Esophagus (tissue), 2 donors: ENCODE data around the gene AK2. TPM values are rescaled to one million over a fixed set of nuclear protein-coding genes. Genes with fewer than 3 reads are reported as not detected.

Experiments
- H3K27ac ChIP-seq, 2 donors: one replicate each; pipeline ENCODE4 v1.5.1; 2013; ENCODE audit warnings: low read depth in 2 of 2, mild to moderate bottlenecking in 2 of 2, inconsistent platforms in 1 of 2, low read length in 1 of 2, moderate library complexity in 1 of 2
- H3K27me3 ChIP-seq, 2 donors: one replicate each; pipeline ENCODE4 v1.6.1; 2013; ENCODE audit warnings: low read length in 2 of 2, control low read depth in 1 of 2, mild to moderate bottlenecking in 1 of 2; ENCODE audit not compliant: insufficient read depth in 2 of 2, control insufficient read depth in 1 of 2
- H3K36me3 ChIP-seq, 2 donors: one replicate each; pipeline ENCODE4 v1.6.1; 2013; ENCODE audit warnings: low read length in 1 of 2; ENCODE audit not compliant: control insufficient read depth in 2 of 2, insufficient read depth in 2 of 2
- H3K4me1 ChIP-seq, 2 donors: one replicate each; pipeline ENCODE4 v1.6.1; 2013; ENCODE audit warnings: low read length in 1 of 2; ENCODE audit not compliant: control insufficient read depth in 2 of 2, insufficient read depth in 2 of 2
- H3K4me3 ChIP-seq, 2 donors: one replicate each; pipeline ENCODE4 v1.5.1; 2013; ENCODE audit warnings: low read length in 2 of 2, mild to moderate bottlenecking in 2 of 2, low read depth in 1 of 2, moderate library complexity in 1 of 2
- H3K9me3 ChIP-seq, 2 donors: one replicate each; pipeline ENCODE4 v1.6.1; 2013; ENCODE audit warnings: mild to moderate bottlenecking in 2 of 2, low read depth in 1 of 2, low read length in 1 of 2, moderate library complexity in 1 of 2; ENCODE audit not compliant: control insufficient read depth in 2 of 2, insufficient read depth in 1 of 2
- WGBS, 2 donors: extraction: QIAGEN DNeasy Blood & Tissue Kit; methylation state at CpG; one replicate each; pipeline ENCODE4 v1.1.7; 2013; 5-methylcytosine and 5-hydroxymethylcytosine counted together
- polyA plus RNA-seq, 2 donors: library from polyadenylated mRNA; stranded (reverse); fragments of 200-250 nt; gene quantifications; one replicate each; pipeline ENCODE4 v1.2.3, GENCODE V29; 2013
- donor health status: healthy with polysubstance abuse.
- donor health status: Bipolar disorder and iron deficiency.

The AK2 gene
- polyA plus RNA-seq, 2 donors, result 63.2 to 106 TPM

GRCh38 chr1:33015216-33015615, 21.5 kb downstream of the AK2 start:
- Histone ChIP-seq H3K4me1 (peaks cover 0 to 5% of the 10 kb centered on the region in 2 donors), H3K27me3 (no peaks in the 10 kb centered on the region), H3K27ac (no peak overlapping the region), H3K9me3 (no peaks in the 10 kb centered on the region), H3K36me3 (peaks cover 10 to 31% of the 10 kb centered on the region in 2 donors), H3K4me3 (no peak overlapping the region)
- 84 to 86% methylated on average over 2 of the region's 2 CpGs for WGBS, 2 donors

DNA sequence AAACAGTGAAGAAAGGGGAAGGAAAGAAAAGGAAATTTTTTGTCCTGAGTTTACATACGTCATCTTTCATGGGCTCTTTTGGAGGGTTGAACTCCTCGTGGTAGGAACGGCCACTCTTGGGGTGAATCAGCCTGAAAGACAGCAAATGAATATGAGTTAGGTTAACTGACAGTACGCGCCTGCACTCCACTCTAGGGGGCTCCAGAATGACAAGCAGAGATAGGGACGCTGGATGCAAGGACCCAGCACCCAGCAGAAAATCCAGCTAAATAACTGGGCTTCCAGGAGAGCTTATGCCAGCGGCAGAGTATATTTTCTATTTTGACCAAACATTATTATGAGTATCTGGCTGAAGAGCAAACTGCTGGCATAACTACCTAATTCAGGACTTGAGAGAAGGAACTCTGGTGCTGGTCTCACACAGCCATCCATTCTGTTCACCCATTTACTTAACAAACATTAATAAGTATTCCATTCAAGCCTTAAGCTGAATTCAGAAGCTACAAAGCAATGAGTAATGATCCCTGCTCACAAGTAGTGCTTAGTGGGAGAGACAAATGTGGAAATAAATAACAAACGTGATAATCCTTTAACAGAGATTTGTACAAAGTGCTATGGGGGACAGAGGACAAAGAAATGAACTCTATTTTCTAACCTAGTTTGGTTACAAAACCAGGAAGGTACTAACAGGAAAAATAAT, 22.1 kb downstream of the AK2 start:
- H3K4me3 ChIP-seq, result no peak overlapping the region
- no peaks in the 10 kb centered on the region for H3K9me3 ChIP-seq
- 83 to 87% methylated on average over 8 of the region's 8 CpGs for WGBS, 2 donors
- no peaks in the 10 kb centered on the region for H3K27me3 ChIP-seq
- peaks cover under 1 to 6% of the 10 kb centered on the region in 2 donors for H3K4me1 ChIP-seq
- H3K27ac ChIP-seq, result no peak overlapping the region
- peaks cover 10 to 28% of the 10 kb centered on the region in 2 donors for H3K36me3 ChIP-seq

- peaks cover 10 to 25% of the 10 kb centered on the region in 2 donors for H3K36me3 ChIP-seq
- peaks cover 2 to 10% of the 10 kb centered on the region in 2 donors for H3K4me1 ChIP-seq
- peak overlapping the region; percentile 12 to 24 for H3K27ac ChIP-seq
- WGBS, 2 donors, result 31 to 47% methylated on average over 1 of the region's 1 CpG
- H3K27me3 ChIP-seq, result no peaks in the 10 kb centered on the region
- no peak overlapping the region for H3K4me3 ChIP-seq
- H3K9me3 ChIP-seq, result no peaks in the 10 kb centered on the region
These were observed 22.9 kb downstream of the AK2 start for GRCh38 chr1:33013791-33014190.

DNA sequence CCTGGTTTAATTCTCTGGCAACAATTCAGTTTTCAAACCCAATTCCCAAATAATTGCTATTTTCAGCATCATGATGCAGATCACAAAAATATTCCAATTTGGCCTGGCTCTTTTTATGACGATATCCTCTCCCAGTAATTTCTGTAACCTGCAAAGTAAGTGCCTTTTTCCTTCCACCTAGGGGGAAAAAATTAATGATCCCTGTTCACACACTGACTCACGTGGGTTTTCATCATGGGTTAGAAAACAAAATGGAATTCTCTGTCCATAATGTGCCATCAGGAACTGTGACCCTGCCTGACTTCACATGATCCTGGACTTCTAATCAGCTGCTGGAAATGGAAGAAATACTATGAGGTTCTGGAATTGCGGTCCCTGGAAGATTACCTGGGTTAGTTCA, 24.5 kb downstream of the AK2 start:
- peaks cover 15 to 17% of the 10 kb centered on the region in 2 donors for H3K36me3 ChIP-seq
- no peaks in the 10 kb centered on the region for H3K27me3 ChIP-seq
- no peak overlapping the region for H3K27ac ChIP-seq
- no peaks in the 10 kb centered on the region for H3K9me3 ChIP-seq
- no peak overlapping the region for H3K4me3 ChIP-seq
- 62 to 72% methylated on average over 3 of the region's 3 CpGs for WGBS, 2 donors
- H3K4me1 ChIP-seq, result peaks cover 2 to 15% of the 10 kb centered on the region in 2 donors

- H3K4me1 ChIP-seq, result peaks cover 3 to 18% of the 10 kb centered on the region in 2 donors
- peaks cover 15 to 16% of the 10 kb centered on the region in 2 donors for H3K36me3 ChIP-seq
- H3K27ac ChIP-seq, result peak overlapping the region; percentile 2 to 65
- no peaks in the 10 kb centered on the region for H3K27me3 ChIP-seq
- H3K4me3 ChIP-seq, result no peak overlapping the region
- no peaks in the 10 kb centered on the region for H3K9me3 ChIP-seq
- WGBS, 2 donors, result 41 to 45% methylated on average over 5 of the region's 5 CpGs
These were observed 25.6 kb downstream of the AK2 start for GRCh38 chr1:33010932-33011731.

DNA sequence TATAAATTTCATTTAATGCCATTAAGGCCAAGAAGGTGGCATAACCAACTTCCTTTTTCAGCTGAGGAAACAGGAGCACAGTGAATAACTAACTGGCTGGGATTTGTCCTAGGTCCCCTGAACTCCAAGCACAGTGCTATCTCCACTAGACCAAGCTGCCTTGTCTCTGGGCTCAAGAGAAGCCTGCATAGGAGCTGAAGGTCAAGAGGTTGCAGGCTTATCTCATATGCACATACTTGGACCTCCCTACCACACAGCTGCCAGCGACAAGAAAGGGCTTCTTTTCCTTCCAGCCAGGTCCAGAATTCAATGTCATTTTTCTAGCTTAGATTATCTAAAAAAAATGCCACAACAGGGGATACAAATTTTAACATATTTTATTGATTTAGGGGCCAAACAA, 27.1 kb downstream of the AK2 start:
- H3K36me3 ChIP-seq, result peaks cover 13 to 15% of the 10 kb centered on the region in 2 donors
- 27 to 74% methylated on average over 1 of the region's 1 CpG for whole genome bisulfite sequencing, 2 donors
- no peaks in the 10 kb centered on the region for H3K27me3 ChIP-seq
- H3K4me1 ChIP-seq, result peaks cover 4 to 24% of the 10 kb centered on the region in 2 donors
- H3K9me3 ChIP-seq, result no peaks in the 10 kb centered on the region
- H3K4me3 ChIP-seq, result no peak overlapping the region
- peak overlapping the region; percentile 44 to 48 for H3K27ac ChIP-seq

DNA sequence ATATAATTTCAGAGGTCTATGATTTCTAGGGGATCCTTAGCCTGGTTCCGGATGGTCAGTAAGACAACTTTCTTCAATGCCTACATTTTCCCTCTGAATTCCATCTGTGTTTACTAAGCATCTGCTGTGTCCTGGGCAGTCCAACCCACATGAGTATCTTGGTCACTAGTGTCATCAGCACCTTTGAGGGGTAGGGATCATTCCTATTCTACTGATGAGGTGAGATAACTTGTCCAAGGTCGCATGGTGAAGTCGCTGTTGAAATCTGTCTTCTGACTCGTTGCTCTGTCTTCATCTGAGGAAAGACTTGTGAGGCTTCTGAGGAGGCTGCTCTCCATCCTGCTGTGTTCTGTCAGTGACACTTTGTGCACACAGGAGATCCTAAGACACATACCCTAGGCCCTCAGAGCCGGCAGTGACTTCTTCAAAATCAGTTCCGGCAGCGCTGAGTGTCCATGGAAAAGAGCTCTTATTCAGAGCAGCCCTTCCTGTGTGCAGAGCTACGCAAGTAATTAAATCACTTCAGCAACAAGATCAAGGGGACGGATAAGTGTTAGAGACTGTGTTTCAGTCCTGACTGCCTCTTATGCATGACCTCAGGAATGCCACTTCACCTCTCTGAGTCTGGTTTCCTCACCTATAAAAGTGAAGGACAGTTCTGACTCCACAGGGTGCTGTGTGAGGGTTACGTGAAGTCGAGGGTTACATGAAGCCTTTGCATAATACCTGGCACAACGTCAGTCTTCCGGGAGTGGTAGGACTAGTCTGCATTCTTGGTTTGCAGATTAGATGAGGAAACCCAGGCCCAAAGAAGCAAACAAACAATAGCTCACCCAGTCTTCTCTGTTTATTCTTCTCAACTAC, 28.4 kb downstream of the AK2 start:
- 72 to 74% methylated on average over 13 of the region's 13 CpGs for WGBS, 2 donors
- H3K36me3 ChIP-seq, result peaks cover 7 to 15% of the 10 kb centered on the region in 2 donors
- H3K27ac ChIP-seq, result peak overlapping the region; percentile 44 to 68
- H3K4me1 ChIP-seq, result peaks cover 4 to 24% of the 10 kb centered on the region in 2 donors
- H3K9me3 ChIP-seq, result no peaks in the 10 kb centered on the region
- H3K27me3 ChIP-seq, result no peaks in the 10 kb centered on the region
- no peak overlapping the region for H3K4me3 ChIP-seq

- Histone ChIP-seq H3K27ac (peak overlapping the region; percentile 39 to 45), H3K9me3 (no peaks in the 10 kb centered on the region), H3K36me3 (peaks cover 7 to 11% of the 10 kb centered on the region in 2 donors), H3K4me3 (no peak overlapping the region), H3K27me3 (no peaks in the 10 kb centered on the region), H3K4me1 (peaks cover 4 to 24% of the 10 kb centered on the region in 2 donors)
- 47 to 48% methylated on average over 6 of the region's 6 CpGs for WGBS, 2 donors
These were observed 29.3 kb downstream of the AK2 start for GRCh38 chr1:33007190-33008050.
